Inflammatory macrophage treated with lipopolysaccharide for 4 hours (primary cell): ENCODE results near the gene MARCHF3.

ENCODE experiments used
- DNase-seq: peaks from one replicate; pipeline ENCODE4 v3.0.0-alpha.2; 2020

The MARCHF3 gene

DNA sequence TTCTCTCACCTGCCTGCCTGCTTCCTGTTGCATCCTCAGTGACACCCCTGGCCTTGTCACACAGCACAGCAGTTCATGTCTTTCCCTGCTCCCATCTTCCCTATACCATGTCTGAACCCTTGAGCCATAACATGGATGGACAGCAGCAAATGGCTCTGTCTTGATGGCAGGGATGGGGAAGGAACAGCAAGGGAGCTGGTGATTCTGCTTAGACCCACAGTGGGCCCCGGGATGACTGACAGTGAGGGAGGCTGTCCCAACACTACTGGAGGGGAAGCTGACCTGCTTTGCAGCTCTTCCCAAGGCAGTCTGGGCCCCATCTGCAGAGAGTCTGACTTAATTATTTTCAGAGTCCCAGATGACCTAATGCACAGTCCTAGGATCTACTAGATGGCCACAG is 48.2 kb downstream of the MARCHF3 start:
- DNase-seq: no peak

DNA sequence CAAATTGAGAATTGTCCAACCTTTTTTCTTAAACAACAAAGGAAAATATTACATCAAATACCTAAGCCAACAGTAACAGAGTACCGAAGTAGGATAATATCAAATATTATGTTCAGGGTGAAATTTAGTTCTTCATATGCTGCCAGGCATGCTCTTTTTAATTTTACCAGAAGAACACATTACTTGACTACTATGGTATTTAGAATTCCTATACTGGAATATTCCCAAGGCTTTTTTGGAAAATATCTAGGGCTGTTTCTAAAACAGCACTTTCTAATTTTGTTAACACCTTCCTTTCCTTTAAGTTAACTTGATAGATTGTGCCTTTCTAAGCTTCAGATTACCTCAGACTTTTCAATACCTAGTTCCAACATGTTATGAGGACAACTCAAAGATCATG is 48.7 kb downstream of the MARCHF3 start:
- DNase-seq: no peak

DNA sequence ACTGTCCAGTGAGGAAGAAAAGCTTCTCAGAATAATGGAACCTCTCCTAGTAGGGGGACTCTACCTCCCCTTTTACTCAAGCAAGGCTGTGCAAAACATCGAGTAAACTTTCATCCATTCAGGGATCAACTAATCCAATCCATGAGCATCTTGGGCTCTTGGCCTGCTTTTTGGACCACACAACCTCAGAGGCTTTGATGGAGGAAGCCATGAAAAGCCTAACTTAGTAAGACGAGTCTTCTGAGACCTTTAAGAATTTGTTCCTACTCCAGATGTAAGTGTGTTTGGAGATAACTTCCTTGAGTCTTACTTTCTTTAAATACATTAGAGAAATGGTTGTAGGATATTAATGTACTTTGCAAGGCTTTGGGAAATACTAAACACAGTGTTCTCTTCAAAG is 49.1 kb downstream of the MARCHF3 start:
- no peak for DNase-seq

DNA sequence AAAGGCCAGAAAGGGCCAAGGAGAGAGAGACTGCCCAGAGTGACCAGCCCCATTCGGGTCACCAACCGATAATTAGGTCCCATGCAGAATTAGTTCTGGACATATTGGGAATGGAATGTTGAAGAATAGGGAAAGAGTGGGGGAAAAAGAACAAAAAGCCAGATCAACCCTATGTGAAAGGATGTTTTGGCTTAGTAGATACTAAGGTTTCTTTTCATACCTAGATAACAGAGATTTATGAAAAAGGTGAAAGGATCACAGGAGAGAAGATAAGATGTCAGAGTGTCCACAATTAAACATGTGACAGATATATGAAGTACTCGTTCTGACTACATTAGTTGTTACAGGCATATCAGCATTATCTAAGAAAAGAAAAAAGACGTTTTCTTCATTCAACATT is 52.1 kb downstream of the MARCHF3 start:
- no peak for DNase-seq

DNA sequence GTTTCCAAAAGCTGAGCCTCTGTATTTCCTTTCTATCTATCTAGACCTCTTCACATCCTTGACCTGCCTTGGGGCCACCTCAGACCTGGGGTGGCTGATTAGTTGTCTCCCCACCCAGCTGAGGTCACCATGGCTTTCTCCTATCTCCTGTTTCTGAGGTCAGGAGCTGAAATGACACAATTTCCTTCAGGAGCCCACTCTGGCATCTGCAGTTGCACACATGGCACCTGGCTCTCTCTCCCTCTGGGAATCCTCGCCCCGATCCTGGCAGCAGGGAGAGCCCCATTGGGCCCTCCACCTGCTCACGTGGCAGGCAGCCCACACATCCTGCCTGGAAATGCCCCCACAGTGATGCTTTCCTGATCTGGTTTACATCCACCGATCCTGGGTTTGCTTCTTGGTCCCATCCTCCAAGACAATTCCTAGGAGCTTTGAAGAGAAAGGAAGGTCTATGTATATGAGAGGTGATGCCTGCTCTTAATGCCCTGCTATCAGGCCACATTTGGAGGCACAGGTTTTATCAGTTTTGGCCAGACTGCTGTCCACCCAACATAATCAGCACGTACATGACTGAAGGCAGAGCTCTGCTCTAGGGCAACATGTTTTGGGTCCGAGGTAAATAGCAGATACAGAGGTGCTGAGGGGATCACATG is 53.7 kb downstream of the MARCHF3 start:
- DNase-seq: no peak

DNA sequence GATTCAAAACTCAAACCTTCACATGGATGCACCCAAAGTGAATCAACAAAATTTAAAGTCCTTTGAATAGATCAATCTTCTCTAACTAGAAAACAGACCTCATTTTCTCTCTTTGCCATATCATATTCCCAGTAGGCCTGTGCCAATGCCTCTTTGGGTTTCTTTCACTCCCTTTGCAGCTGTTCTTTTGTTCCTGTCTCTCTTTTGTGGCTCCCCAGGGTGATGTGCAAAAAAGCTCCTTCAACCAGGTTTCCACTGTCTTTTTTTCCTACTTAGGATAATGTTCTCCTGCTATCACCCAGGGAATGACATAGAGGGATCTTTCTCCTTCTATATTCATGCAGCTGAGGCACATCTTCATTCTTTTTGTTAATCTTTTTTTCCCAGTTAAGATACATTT is 54.6 kb downstream of the MARCHF3 start:
- DNase-seq: no peak

DNA sequence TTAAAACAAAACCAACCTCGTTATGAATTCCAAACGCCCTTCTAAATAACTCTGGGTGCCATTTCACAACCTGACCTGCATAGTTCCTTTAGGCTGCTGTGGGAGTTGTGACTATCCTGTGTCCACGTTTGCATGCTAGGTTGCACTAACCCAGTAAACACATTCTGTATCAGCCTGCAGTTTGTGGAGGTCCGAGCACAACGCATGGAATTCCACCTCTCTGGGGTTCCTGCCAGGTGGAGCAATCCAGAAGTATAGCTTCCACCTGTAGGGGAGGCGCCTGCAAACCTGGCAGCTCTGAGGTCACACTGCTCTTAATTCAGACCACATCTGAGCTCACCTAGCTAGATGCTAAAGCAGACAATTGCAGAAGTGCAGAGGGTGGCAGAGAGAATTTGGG is 57.2 kb downstream of the MARCHF3 start:
- peak; percentile 13 for DNase-seq

DNA sequence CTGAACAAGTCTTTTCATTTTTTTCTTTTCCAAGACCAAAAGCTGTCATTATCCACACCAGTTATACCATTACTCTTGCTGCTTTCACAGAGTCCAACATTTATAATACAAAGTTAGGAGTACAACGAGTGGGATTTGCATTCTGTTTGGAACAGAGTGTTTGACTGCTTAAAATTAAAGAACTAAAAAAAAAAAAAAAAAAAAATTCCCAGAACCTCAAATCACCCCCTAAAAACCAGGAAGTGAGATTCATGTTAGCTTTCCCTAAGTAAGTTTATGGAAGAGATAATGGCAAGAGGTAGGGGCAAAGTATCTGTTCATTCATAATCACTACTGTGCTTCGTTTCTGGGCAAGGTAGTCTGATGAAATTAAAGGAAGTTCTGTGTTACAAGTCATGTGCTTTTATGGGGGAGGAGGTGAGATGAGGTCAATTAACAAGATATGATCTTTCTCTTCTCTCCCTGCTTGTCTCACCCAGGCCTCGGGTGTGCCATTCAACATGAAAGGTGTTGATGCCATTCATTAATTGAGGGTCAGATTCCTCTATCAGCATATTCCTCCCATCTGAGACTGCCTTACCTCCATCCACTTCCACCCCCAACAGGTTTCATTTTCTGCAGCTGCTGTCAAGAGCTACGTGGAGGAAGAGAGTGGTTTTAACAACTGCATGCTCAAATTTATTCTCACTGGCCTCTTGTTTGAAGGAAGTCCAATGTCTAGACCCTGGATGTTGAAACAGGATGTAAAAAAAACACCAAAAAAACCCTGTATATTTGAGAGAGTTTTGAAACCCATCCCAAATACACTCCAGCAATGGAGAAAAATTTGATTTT is 58.1 kb downstream of the MARCHF3 start:
- DNase-seq: peak; percentile 72

DNA sequence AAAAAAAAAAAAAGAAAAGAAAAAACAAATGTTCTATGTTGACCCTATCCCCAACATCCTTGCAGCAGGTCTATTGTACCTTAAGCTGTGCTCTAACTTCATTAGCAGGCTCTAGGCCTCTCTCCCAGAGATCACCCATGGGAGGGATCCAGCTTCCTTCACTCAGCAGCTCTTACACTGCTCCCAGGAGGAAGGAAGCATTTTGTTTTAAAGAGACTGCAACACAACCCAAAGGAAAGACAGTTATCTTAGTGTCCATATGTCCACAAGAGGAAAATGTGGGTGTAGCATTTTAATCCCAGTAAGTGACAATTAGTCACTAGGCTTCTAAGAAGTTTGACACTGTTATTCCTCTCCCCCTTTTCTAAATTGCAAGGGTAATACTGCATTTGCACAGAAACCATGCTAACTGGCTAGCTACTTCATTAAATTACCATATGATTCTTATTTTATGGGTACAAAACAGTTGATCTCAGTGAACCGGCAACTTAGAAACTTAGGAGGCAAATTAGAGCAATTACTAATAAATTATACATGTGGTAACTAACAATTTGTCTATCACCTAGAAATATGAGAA is 58.8 kb downstream of the MARCHF3 start:
- peak; percentile 21 for DNase-seq

DNA sequence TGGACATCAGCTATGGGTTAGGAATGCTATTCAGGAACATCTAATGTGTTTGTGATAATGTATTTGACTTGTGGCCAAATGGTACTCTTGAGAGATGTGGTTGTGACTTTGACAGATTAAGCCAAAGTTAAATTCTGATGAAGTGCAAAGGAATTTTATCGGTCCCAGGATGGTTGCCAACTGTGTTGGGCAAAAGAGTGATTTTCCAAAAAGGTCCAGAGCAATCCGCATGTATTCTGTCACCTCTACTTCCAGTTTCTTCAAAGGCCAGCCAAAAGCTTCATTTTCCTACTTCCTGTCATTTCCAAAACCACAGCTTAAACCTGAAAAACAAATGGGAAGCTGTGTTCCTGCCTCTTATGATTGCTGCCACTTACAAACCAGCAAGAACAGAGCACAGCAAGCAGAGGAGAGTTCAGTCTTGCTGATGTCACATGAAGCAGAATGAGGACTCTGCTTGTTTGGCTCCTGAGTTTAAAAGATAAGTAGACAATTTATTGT is 59.8 kb downstream of the MARCHF3 start:
- DNase-seq: peak; percentile 11

DNA sequence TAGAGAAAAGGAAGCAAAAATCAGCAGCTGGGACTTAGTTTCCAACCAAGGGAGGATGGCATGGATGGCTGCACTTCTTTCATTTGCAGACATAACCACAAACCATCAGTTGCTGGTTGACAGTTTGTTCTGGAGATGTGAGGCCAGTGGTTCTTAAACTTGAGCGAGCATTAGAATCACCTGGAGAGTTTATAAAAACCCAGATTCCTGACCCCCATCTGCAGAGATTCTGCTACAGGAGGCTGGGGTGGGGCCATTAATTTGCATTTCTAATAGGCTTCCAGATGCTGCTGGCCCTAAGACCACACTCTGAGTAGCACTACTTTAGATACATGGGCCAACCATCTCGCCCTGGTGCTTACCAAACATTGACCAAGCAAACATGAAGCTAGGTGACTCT is 60.8 kb downstream of the MARCHF3 start:
- no peak for DNase-seq

DNA sequence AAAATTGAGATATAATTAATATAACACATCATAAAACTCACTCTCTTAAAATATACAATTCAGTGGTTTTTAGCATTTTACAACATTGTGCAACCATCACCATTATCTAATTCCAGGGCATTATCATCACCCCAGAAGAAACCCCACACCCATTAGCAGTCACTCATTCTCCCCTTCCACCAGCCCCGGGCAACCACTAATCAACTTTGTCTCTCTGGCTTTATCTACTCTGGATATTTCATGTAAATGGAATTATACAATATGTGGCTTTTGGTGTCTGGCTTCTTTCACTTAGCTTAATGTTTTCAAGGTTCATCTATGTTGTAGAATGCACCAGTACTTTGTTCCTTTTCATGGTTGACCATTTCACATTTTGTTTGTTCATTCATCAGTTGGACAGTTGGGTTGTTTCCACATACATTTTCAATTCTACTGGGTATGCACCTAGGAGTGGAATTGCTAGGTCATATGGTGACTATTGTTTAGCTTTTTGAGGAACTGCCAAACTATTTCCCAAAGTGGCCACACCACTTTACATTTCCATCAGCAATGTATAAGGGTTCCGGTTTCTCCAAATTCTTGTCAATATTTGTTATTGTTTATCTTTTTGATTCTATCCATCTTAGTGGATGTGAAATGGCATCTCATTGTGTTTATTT is 62.4 kb downstream of the MARCHF3 start:
- DNase-seq: peak; percentile 7

DNA sequence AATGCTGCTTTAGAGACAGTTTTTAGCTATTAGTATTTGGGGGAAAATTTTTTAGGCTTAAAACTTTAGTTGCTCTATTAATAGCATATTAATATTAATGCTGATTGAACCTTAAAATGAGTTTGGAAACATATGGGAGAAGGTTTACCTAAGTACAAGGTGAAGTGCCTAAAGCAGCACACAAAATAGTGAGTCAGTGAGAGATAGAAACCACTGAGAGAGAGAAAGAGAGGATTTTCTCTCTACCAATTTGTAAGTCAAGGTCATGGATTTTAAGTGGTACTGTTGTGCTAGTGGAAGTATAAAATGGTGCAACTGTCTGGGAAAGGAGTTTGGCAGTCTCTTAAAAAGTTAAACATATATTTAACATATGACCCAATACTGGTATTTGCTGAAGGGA is 64.9 kb downstream of the MARCHF3 start:
- no peak for DNase-seq

DNA sequence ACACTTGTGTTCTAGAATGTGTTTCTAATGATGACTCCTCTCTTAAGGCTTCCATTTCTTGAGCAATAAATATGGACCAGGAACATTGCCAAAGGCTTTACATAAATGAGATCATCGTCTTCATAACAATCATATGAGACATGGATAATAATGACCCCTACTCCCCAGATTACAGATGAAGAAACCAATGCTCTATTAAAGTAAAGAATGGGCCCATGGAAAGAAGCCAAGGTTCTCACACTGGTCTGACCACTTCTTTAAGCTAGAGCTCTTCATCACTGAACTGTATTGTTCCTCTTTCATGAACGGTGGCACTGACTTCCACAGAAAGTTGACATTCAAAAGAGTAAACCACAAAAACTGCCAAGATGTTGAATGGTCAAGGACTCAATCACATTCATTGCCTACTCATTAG is 65.3 kb downstream of the MARCHF3 start:
- DNase-seq: peak; percentile 49

DNA sequence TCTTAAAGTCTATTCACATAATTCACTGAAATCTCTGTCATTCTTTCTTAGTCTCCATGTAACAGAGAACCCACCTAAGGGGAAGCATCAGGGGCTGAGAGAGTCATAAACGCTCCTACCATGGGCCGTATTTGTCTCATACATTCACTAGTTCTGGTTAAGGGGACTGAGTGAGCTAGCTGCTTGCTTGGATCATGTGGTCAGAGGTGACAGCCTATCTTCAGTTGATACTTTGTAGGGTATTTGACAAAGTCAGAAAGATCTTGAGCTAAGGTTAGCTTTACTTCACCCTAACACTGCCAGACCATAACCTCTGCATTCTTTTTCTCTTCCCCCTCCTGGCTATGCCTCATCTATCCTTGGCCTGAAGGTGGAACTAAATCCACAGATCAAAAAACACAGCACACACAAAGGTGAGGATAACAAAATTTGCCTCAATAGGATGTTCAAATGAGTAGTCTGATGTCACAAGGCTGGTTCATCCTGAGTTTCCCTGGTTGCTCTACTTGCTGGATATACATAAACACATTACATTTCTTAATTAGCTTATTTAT is 66.5 kb downstream of the MARCHF3 start:
- DNase-seq: no peak

DNA sequence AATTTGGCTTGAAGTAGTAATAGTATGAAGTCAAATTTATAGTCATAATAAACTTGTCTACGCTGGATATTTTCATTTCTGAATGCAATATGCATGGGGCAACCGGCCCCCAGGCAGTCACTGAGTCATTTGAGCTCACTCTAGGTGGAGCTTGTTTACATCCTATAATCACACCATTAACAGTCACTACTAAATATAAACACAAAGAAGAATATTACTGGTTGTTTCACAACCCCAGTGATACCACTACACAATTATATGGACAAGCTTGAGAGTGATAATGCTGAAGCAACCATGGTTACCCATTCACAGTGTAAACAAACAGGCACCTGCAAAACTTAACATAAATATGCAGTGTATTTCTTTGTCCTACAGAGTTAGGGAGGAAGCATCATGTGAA is 68.7 kb downstream of the MARCHF3 start:
- peak; percentile 12 for DNase-seq

DNA sequence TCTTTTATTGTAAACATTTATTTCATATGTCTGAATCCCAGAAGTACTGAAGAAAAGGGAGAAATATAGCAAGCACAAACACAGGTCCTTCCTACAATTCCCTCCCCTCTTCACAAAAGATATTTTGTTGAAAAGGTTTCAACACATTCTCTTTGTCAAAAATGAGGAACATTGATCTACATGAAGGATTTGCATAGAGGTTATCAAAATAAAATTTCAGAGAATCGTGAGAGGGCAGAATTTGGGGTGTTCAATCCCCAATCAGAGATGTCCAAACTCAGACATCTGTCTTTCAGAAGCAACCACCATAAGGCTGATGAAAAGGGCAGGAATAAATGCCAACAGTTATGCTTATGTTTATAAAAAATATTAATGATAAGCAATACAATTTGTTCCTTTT is 69.2 kb downstream of the MARCHF3 start:
- no peak for DNase-seq

DNA sequence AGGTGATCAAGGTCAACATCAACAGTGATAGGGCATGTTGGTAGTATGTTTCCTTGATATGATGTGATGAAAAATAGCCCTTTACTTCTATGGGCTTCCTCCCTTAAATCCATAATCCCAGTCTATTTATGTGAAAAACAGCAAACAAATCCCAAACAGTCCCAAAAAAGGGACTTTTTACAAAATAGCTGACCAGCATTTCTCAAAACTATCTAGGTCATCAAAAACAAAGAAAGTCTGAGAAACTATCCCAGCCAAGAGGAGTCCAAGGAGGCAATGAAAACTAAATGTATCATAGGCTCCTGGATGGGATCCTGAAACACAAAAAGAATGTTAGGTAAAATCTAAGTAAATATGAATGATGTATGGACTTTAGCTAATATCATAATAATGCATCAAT is 71.2 kb downstream of the MARCHF3 start:
- DNase-seq: no peak

DNA sequence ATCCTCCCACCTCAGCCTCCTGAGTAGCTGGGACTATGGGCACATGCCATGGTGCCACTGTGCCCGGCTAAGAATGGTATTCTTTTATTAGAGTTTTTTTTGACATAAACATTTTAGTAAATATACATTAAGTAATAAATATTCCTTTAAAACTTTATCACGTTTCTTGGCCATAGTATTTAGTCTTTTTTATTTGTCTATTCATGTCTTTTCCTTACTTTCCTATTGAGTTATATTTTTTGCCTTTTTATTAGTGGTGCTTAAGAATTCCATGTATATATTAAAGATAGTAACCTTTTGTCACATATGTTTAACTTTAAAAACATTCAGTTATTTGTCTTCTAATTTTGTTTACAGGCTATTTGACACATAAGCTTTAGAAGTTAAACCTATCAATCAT is 73.4 kb downstream of the MARCHF3 start:
- DNase-seq: no peak

DNA sequence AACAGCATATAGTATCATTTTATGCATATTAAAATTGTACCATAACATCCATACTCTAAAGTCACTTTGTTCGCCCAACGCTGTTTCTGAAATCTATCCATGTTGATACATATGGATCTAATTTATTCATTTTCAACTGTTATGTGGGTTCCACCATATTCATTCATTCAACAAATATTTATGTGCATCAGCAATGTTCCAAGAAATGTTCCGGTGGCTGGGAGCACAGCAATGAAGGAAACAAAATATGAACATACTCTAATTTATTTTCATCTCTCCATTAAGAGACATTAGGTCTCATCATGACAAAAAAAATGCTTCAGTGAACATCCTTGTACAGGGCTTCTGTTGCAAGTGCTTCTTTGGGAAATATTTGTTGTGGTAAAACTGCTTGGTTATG is 75.4 kb downstream of the MARCHF3 start:
- DNase-seq: no peak

DNA sequence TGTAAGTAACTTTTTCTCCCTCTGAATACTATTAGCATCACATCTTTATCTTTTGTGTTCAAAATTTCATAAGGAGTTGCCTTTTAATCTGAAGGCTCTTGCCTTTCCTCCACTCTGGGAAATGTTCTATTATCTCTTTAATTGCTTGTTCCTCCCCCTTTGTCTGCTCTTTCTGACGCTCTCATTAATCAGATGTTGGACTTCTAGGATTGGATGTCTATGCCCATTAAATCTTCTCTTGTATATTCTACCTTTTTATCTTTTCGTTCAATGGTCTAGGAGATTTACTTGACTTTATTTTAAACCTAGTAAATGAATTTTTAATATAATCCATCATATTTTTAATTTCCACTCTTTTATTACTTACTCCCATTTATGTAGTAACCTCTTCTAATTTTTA is 76.7 kb downstream of the MARCHF3 start:
- DNase-seq: no peak

DNA sequence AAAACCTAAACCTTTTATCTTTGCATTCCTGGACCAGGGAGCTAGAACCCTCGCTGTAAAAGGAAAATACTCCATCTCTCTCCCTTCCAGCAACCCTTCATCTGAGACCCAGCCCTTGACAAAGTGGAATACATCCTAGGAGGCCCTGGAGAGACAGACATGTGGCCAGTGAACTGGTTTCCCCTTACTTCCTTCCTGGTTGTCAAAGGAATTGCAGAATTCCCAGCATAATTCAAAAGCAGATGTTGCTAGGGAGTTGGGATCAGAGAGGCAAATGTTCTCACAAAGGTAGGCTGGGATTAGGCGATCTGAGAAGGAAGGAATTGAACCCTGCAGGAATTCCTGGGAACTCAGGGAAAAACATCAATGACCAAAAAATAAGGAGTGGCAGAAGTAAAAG is 80.9 kb downstream of the MARCHF3 start:
- no peak for DNase-seq

DNA sequence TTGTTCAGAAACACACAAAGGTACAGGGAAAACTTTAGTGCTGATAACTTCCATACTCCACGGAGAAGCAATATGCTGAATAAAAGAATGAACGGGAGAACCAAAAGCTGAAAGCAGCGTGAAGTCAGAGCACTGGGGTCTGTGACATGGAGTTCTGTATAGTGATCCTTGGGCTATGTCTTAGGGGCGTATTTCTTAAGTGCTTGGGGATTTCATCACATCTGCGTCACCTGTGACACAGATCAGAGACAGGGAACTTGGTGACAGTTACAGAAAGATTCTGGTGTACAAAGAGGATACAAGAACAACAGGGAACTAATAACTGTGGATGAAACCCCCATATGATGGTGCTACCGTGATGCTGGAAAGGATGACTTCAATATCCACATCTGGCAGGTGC is 81.9 kb downstream of the MARCHF3 start:
- DNase-seq: no peak
